Measurements from ENCODE around the gene ST3GAL5.

DNA sequence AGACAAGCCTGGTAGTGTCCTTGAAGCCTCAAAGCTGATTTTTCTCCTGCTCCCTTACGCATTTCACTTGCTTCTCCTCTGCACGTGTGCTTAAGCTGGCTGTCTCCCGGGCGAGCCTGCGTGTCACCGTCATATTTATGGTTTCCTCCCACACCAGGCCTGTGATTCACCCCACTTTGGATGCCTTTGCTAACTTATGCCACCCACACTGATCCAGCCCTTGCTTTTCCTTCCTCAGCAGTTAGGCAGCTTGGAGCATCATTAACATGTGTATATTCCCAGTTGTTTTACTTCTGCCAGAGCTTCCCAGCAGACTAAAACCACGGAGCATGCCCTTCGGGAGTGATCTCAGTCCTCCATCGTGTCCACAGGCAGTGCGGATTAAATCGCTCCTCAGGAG lies 2.2 kb downstream of the ST3GAL5 start:
- TF ChIP-seq, protein P1, sequence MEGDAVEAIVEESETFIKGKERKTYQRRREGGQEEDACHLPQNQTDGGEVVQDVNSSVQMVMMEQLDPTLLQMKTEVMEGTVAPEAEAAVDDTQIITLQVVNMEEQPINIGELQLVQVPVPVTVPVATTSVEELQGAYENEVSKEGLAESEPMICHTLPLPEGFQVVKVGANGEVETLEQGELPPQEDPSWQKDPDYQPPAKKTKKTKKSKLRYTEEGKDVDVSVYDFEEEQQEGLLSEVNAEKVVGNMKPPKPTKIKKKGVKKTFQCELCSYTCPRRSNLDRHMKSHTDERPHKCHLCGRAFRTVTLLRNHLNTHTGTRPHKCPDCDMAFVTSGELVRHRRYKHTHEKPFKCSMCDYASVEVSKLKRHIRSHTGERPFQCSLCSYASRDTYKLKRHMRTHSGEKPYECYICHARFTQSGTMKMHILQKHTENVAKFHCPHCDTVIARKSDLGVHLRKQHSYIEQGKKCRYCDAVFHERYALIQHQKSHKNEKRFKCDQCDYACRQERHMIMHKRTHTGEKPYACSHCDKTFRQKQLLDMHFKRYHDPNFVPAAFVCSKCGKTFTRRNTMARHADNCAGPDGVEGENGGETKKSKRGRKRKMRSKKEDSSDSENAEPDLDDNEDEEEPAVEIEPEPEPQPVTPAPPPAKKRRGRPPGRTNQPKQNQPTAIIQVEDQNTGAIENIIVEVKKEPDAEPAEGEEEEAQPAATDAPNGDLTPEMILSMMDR (IDR thresholded peaks at IDR 0.05; ENCODE audit: insufficient read depth, low read depth, low read length) = no peak
- no peak for TF ChIP-seq EZH2 (IDR thresholded peaks at IDR 0.05; ENCODE audit: insufficient read depth, low read length)

All from astrocyte (in vitro differentiated cells and primary cell).